HCT116 (cell line): ENCODE results near the gene AKR1A1.

ENCODE experiments used
- ATF3 ChIP-seq: IDR thresholded peaks from 2 replicates; pipeline ENCODE4 v1.6.1; 2012
- CEBPB ChIP-seq: IDR thresholded peaks from 2 replicates; pipeline ENCODE4 v1.6.1; 2012; ENCODE audit warnings: low read depth
- CTCF ChIP-seq, 3 experiments: fragments of 200-600 bp in 1 of 3; sonication (generic) in 1 of 3; IDR thresholded peaks in 2 of 3; conservative IDR thresholded peaks in 1 of 3; 2 replicates each; pipeline ENCODE4 v1.5.1; 2012 to 2017; ENCODE audit warnings: low read depth in 2 of 3, low read length in 2 of 3, antibody characterized with exemption in 1 of 3, borderline replicate concordance in 1 of 3, control low read depth in 1 of 3, mild to moderate bottlenecking in 1 of 3, mixed read lengths in 1 of 3, mixed run types in 1 of 3, moderate library complexity in 1 of 3; ENCODE audit not compliant: insufficient read depth in 1 of 3
- ELF1 ChIP-seq: IDR thresholded peaks from 2 replicates; pipeline ENCODE4 v1.6.1; 2012; ENCODE audit warnings: low read depth, borderline replicate concordance
- EZH2 ChIP-seq: fragments of 200-600 bp; sonication (generic); IDR thresholded peaks from 2 replicates; pipeline ENCODE4 v1.6.1; 2017; ENCODE audit warnings: antibody characterized with exemption, mixed run types
- EZH2phosphoT487 ChIP-seq: fragments of 200-600 bp; IDR thresholded peaks from 2 replicates; pipeline ENCODE4 v1.6.1; 2018; ENCODE audit warnings: antibody characterized with exemption, borderline replicate concordance
- MAX ChIP-seq: IDR thresholded peaks from 2 replicates; pipeline ENCODE4 v1.6.1; 2012
- POLR2A ChIP-seq: IDR thresholded peaks from 2 replicates; pipeline ENCODE4 v1.7.0; 2011; ENCODE audit warnings: borderline replicate concordance; ENCODE audit not compliant: insufficient read depth, insufficient read length; ENCODE audit errors: extremely low read depth
- POLR2AphosphoS5 ChIP-seq: IDR thresholded peaks from 2 replicates; pipeline ENCODE4 v1.6.1; 2011; ENCODE audit warnings: mild to moderate bottlenecking, low read depth, low read length, moderate library complexity
- REST ChIP-seq: IDR thresholded peaks from 2 replicates; pipeline ENCODE4 v1.6.1; 2012; ENCODE audit warnings: low read depth
- SP1 ChIP-seq: IDR thresholded peaks from 2 replicates; pipeline ENCODE4 v1.6.1; 2012; ENCODE audit warnings: low read depth
- SRF ChIP-seq: IDR thresholded peaks from 2 replicates; pipeline ENCODE4 v1.6.1; 2012; ENCODE audit warnings: low read depth
- ZBTB33 ChIP-seq: IDR thresholded peaks from 2 replicates; pipeline ENCODE4 v1.6.1; 2011; ENCODE audit warnings: mild to moderate bottlenecking, low read length, moderate library complexity; ENCODE audit not compliant: insufficient replicate concordance; ENCODE audit errors: extremely low read depth
- ZFX ChIP-seq: fragments of 450-650 bp; IDR thresholded peaks from 2 replicates; pipeline ENCODE4 v1.6.1; 2017

GRCh38 chr1:45526135-45526644, 24.4 kb upstream of the AKR1A1 start:
- TF ChIP-seq CTCF (IDR thresholded peaks at IDR 0.05 in 2 of 3, conservative IDR thresholded peaks at IDR 0.05 in 1 of 3; ENCODE audit: borderline replicate concordance in 1 of 3, insufficient read depth in 1 of 3, low read depth in 2 of 3, low read length in 2 of 3) (no peak), REST (no peak), POLR2AphosphoS5 (no peak), SRF (no peak), SP1 (no peak), CEBPB (no peak), ATF3 (no peak), MAX (no peak), POLR2A (no peak), EZH2phosphoT487 (no peak), ZBTB33 (no peak), ELF1 (no peak), ZFX (no peak), EZH2 (no peak)
